GM06990 (cell line): Measurements from ENCODE around the gene ASPN.

Source experiments
- DNase-seq: peaks from one replicate; pipeline ENCODE4 v3.0.0-alpha.2; 2011; ENCODE audit not compliant: insufficient read length; ENCODE audit errors: extremely low read depth
- H3K27me3 ChIP-seq: replicated peaks from 2 replicates; pipeline ENCODE4 v1.6.0; 2011; ENCODE audit warnings: low read length; ENCODE audit not compliant: control insufficient read depth, insufficient read depth
- H3K36me3 ChIP-seq: 2 replicates; pipeline ENCODE4 v1.5.1; 2011; ENCODE audit warnings: low read length; ENCODE audit not compliant: control insufficient read depth, insufficient read depth
- H3K4me3 ChIP-seq: replicated peaks from 2 replicates; pipeline ENCODE4 v1.5.1; 2011; ENCODE audit warnings: low read depth, mild to moderate bottlenecking, control low read depth, low read length
- CTCF ChIP-seq: IDR thresholded peaks from 2 replicates; pipeline ENCODE4 v1.5.1; 2011; ENCODE audit warnings: low read length, control low read depth, mild to moderate bottlenecking, inconsistent platforms; ENCODE audit not compliant: insufficient read depth, poor library complexity, severe bottlenecking

ASPN gene

GRCh38 chr9:92494856-92495255 is 12.6 kb upstream of the ASPN start:
- Histone ChIP-seq H3K27me3 (no peaks in the 10 kb centered on the region), H3K36me3 (no peaks in the 10 kb centered on the region), H3K4me3 (no peak overlapping the region)
- no peak for DNase-seq
- no peak for TF ChIP-seq CTCF

GRCh38 chr9:92493749-92494387 is 11.6 kb upstream of the ASPN start:
- DNase-seq: no peak
- Histone ChIP-seq H3K4me3 (no peak overlapping the region), H3K36me3 (no peaks in the 10 kb centered on the region), H3K27me3 (no peaks in the 10 kb centered on the region)
- no peak for TF ChIP-seq CTCF

GRCh38 chr9:92492781-92493401 is 10.6 kb upstream of the ASPN start:
- H3K27me3 ChIP-seq: no peaks in the 10 kb centered on the region
- no peak for DNase-seq
- TF ChIP-seq CTCF: no peak
- no peak overlapping the region for H3K4me3 ChIP-seq
- H3K36me3 ChIP-seq: no peaks in the 10 kb centered on the region

GRCh38 chr9:92488681-92489550 is 6.6 kb upstream of the ASPN start:
- H3K27me3 ChIP-seq: no peaks in the 10 kb centered on the region
- no peak overlapping the region for H3K4me3 ChIP-seq
- DNase-seq: no peak
- no peaks in the 10 kb centered on the region for H3K36me3 ChIP-seq
- TF ChIP-seq CTCF: no peak

DNA sequence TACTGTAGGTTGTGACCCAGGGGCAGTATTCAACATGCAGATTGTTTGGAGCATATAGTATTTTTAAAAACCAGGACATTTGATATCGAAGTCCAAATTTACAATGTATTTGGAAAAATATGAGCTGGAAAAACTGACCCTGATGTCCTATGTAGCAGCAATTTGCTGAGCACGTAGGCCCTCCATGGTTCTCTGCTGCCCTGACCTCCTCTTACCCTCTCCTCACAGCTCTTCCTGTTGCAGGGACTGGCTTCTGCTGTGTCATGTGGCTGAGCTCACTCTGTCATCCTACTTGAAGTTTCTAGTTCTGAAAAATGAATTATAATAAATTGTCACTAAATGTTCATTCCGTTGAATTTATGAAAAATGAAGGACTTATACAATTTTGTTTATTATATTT is 4.1 kb upstream of the ASPN start:
- no peak for DNase-seq
- Histone ChIP-seq H3K27me3 (no peaks in the 10 kb centered on the region), H3K36me3 (no peaks in the 10 kb centered on the region), H3K4me3 (no peak overlapping the region)
- TF ChIP-seq CTCF: no peak
